Measurements from ENCODE around the gene FAM117B. TPM values are rescaled to one million over a fixed set of nuclear protein-coding genes. Genes with fewer than 3 reads are reported as not detected.
"Not testable (repeated sequence)": the region's sequence is repeated elsewhere in the genome, so short reads cannot be mapped to it uniquely, and the experiment has no call there.

The FAM117B gene
- total RNA-seq, 1 donor from 2014 or later = 28.5 TPM

- TF ChIP-seq CTCF (IDR thresholded peaks at IDR 0.05; ENCODE audit: unreplicated experiment) = no peak
- Mint-ChIP-seq H3K9me3 (ENCODE audit: low read depth) (peaks cover 5% of the 10 kb centered on the region), H3K27me3 (no peaks in the 10 kb centered on the region), H3K27ac (peak overlapping the region; percentile 41), H3K4me1 (ENCODE audit: low read depth) (peaks cover 3% of the 10 kb centered on the region), H3K36me3 (ENCODE audit: insufficient read depth) (peaks cover 21% of the 10 kb centered on the region), H3K4me3 (ENCODE audit: low read depth) (no peak overlapping the region)
- DNase-seq (ENCODE audit: low spot score, unreplicated experiment) = no peak
Observed at GRCh38 chr2:202700075-202700901, 65.5 kb downstream of the FAM117B start.

GRCh38 chr2:202703091-202703490 lies 68.3 kb downstream of the FAM117B start:
- H3K4me1 Mint-ChIP-seq (ENCODE audit: low read depth) = peaks cover 10% of the 10 kb centered on the region
- H3K27me3 Mint-ChIP-seq = no peaks in the 10 kb centered on the region
- peaks cover 6% of the 10 kb centered on the region for H3K9me3 Mint-ChIP-seq (ENCODE audit: low read depth)
- no peak for DNase-seq (ENCODE audit: low spot score, unreplicated experiment)
- TF ChIP-seq CTCF (IDR thresholded peaks at IDR 0.05; ENCODE audit: unreplicated experiment) = no peak
- no peak overlapping the region for H3K27ac Mint-ChIP-seq
- peaks cover 13% of the 10 kb centered on the region for H3K36me3 Mint-ChIP-seq (ENCODE audit: insufficient read depth)
- no peak overlapping the region for H3K4me3 Mint-ChIP-seq (ENCODE audit: low read depth)

GRCh38 chr2:202704248-202704647 lies 69.5 kb downstream of the FAM117B start:
- no peak for TF ChIP-seq CTCF (IDR thresholded peaks at IDR 0.05; ENCODE audit: unreplicated experiment)
- H3K27ac Mint-ChIP-seq = no peak overlapping the region
- H3K4me3 Mint-ChIP-seq (ENCODE audit: low read depth) = no peak overlapping the region
- H3K27me3 Mint-ChIP-seq = no peaks in the 10 kb centered on the region
- H3K9me3 Mint-ChIP-seq (ENCODE audit: low read depth) = peaks cover 8% of the 10 kb centered on the region
- DNase-seq (ENCODE audit: low spot score, unreplicated experiment) = no peak
- peaks cover 10% of the 10 kb centered on the region for H3K4me1 Mint-ChIP-seq (ENCODE audit: low read depth)
- peaks cover 18% of the 10 kb centered on the region for H3K36me3 Mint-ChIP-seq (ENCODE audit: insufficient read depth)

GRCh38 chr2:202705446-202706020 lies 70.8 kb downstream of the FAM117B start:
- no peak for TF ChIP-seq CTCF (IDR thresholded peaks at IDR 0.05; ENCODE audit: unreplicated experiment)
- H3K27me3 Mint-ChIP-seq = no peaks in the 10 kb centered on the region
- H3K27ac Mint-ChIP-seq = peak overlapping the region; percentile 91
- no peak for DNase-seq (ENCODE audit: low spot score, unreplicated experiment)
- H3K4me3 Mint-ChIP-seq (ENCODE audit: low read depth) = no peak overlapping the region
- peaks cover 10% of the 10 kb centered on the region for H3K4me1 Mint-ChIP-seq (ENCODE audit: low read depth)
- H3K9me3 Mint-ChIP-seq (ENCODE audit: low read depth) = peaks cover 11% of the 10 kb centered on the region
- peaks cover 17% of the 10 kb centered on the region for H3K36me3 Mint-ChIP-seq (ENCODE audit: insufficient read depth)

- not testable (repeated sequence) for H3K4me1 Mint-ChIP-seq (ENCODE audit: low read depth); H3K27me3 Mint-ChIP-seq; DNase-seq (ENCODE audit: low spot score, unreplicated experiment); H3K4me3 Mint-ChIP-seq (ENCODE audit: low read depth); H3K27ac Mint-ChIP-seq
- peaks cover 41% of the 10 kb centered on the region for H3K36me3 Mint-ChIP-seq (ENCODE audit: insufficient read depth)
- peaks cover 45% of the 10 kb centered on the region for H3K9me3 Mint-ChIP-seq (ENCODE audit: low read depth)
Observed at GRCh38 chr2:202714971-202715935, 80.5 kb downstream of the FAM117B start.
